UCSD-AML1 (cell line): Measurements from ENCODE around the gene CACNA2D2.
A peak's percentile ranks its signal among the peaks of the same experiment; 100 is the strongest.

Source experiments
- DNase-seq: peaks from one replicate; lab custom pipeline; 2025; ENCODE audit not compliant: unreplicated experiment; lab: John Stamatoyannopoulos, UW

Gene CACNA2D2

DNA sequence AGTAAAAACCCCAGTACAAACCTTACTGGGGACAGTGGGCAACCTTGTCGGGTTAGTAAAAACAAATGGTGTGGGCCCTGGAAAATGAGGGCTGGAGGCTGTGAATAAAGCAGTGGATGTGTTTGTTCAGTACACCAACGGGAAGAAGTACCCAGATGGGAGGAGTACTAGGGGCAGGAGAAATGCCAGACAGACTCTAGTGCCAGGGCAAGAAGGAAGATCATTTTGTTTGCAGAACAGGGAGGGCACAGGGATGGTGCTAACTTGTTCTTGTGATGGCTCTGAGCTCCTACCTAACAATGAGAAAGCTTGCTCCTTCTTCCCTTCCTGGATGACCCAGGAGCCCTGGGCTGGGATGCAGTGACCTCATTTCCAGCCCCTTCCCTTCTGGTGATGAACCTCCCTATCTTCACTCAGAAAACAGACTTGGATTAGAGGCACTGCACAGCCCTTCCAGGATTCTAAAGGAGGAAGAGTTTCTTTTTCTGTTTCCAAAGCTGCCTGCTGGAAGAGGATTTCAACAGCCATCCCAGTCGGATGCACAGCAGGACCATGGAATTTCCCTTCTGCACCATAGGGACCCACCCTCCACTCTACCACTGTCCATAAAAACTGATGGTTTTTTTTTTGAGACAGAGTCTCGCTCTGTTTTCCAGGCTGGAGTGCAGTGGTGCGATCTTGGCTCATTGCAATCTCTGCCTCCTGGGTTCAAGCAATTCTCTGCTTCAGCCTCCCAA, 168.9 kb downstream of the CACNA2D2 start:
- DNase-seq: no peak

DNA sequence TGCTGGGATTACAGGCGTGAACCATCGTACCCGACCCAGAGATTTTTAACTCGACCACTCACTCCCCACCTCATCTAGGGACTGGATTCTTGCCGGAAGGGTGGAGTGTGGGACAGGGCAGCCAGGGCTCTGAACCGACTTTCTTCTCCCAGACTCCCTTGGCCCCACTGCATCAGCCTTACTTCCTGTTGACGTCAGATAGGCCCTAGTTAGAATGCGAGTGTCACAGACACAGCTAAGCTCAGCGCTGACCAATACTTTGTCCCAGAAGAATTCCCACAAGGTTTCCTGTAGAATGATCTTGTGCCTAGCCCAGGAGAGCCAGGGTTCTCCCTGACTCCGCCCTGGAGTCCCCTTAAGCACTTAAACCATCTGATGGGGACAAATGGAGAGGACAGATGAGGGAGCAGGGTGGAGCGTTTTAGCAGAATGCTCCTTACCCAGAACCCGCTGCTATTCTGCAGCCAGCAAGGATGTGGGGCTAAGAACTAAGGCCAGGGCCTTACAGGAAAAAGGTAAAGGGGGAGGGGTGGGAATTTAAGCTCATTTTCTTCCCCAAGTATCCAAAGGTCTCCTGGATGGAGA, 169.6 kb downstream of the CACNA2D2 start:
- DNase-seq: no peak

DNA sequence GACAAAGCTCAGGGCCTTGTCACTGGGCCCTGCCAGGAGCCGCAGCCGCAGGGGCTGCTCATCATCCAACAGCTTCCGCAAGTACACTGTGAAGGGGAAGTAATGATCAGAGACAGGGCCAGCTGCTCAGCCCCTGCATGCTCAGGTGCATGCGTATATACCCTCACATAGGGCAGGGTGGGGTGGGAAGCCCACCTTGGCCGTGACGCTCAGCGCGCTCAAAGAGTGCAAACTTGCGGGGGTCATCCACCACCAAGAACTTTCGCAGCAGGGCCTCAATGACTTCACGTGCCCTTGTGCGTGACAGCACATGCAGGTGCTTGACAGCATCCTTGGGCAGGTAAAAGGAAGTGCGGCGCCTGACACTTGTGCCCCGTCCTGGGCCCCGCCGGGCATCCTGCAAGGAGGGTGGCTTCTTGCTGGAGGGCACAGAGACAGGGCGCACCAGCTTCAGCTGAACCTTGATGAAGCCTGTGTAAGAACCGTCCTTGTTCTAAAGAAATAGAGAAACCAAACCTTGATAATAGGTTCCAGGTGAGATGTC, 172.0 kb downstream of the CACNA2D2 start:
- no peak for DNase-seq

DNA sequence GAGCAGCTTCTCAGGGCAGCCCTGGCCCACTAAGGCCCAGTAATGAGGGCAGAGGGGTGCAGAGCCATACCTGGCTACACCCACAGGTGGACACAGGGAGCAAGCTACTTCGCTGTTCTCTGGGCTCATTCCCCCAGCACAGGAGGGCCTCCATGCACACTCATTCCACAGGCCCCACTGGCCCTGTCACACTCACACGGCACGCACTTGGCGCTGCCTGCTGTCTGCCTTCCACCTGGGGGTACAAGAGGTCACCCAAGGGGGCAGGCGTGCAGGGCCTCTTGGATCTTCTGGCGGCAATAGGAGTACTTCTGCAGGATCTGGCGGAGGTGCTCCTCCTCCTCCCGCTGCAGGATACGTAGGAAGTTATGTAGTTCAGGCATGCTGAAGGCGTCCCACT, 173.1 kb downstream of the CACNA2D2 start:
- no peak for DNase-seq

DNA sequence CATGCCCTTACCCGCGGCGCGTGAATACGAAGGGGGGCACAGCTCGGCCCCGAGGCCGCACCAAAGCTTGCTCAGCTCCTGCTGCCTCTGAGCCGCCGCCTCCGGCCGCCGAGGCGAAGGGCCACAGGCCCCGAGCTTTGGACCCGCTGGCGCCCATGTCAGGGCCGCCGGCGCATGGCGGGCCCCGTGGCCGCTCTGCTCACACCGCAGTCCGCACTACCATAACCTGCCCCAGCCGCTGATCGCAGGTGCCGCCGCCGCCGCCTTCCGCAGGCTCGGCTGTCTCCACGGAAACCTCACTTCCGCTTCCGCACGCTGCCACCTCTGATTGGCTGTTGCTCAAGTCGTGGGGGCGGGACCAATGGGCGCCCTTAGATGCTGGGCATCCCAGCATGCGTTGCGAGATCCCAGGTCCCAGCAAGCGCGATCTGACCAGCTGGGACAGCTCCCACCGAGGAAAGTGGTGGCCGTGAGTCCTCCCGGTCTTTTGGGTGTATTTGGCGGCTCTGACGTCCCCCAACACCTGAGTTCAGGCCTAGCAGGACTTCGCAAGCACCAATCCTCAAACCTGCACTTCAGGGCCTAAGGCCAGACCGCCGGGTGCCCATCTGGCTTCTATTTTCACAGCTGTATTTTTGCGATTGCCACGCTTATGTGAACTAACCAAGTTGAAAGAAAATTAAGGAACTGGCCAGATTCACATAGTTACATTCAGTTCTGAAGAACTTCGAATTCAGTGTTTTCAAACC, 175.3 kb downstream of the CACNA2D2 start, which contains the start of gene TUSC2:
Gene TUSC2 (minus strand): TSS at position 281 of the 749 bp plus-strand sequence. CDS start 124 bp downstream, at position 157.
- DNase-seq: peak; percentile 96

DNA sequence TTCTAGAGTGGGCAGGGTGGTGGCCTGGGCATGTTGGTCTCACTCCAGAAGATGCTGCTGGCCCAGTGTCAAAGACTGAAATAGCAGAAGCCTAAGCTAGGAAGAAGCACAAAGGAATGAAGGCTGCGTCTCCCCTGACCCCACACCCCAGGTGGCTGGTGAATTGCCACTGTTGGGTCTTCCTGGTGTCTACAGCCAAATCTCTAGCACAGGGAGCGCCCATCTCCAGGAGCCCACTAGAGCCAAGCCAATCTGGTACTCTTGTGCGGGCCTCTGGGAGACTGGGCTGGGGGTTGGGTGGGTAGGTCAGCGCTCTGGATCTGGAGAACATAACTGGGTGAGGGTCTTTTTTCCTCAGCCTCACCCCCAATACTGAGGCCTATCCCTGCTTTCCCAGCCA, 176.3 kb downstream of the CACNA2D2 start:
- DNase-seq: no peak

DNA sequence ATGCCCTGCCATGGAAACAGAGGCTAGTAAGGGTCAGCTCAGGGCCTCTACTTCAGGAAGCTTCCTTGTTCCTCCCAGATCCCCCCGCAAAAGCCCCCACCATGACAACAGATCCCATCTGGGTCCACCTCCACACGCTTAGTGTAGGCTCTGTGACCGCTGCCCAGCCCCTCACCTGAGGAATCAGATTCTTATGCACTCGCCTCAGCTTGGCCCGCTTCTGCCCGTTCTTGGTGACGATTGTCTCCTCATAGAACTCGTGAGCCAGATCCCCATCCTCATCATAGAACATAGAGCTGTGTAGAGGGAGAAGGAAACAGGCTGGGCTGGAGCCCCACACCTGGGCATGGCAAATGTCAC, 177.3 kb downstream of the CACNA2D2 start:
- DNase-seq: no peak

DNA sequence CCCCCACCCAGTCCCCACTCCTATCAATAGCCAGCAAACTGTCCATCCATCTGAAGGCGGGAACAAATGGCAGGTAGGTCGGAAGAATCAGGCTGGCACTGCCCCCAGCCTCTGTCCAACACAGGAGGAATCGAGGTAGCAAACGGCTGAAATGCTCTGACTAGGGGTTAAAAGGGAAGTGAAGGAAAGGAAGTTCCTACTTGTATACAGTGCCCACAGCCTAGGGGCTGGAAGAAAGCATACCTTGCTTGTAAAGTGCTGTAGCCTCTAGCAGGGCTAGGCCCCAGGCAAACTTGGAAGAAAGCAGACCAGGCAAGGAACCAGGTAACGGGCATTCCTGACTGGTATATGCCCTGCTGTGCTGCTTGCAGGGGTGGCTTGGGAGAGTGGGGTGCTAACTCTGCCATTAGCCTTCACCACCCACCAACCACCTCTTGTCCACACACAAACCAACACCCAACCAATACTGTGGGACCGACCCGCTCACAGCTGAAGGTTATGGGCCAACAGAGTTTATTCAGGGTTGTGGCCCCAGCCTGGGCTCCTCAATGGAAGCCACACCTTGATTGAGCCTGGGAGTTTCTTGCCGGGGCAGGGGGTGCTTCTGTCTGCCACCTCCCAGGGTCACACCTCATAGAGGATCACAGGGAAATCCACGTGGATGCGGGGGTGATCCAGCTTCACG, 177.8 kb downstream of the CACNA2D2 start:
- DNase-seq: no peak

DNA sequence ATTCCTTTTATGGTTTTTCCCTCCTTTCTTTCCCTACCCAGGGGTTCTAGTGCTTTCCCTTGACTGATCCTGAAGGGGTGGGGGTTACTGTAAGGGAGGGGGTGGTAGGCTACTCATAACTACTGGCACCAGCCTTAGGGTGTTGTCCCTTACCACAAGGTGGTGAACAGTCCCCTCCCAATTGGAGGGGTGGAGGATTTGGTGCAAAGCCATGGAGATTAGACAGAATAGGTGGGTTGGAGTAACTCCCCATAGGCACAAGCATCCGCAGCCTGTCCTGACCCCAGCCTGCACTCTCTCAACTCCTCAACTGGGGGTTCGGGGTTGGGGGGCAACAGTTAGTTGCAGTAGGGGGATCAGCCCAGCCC, 178.3 kb downstream of the CACNA2D2 start:
- no peak for DNase-seq

DNA sequence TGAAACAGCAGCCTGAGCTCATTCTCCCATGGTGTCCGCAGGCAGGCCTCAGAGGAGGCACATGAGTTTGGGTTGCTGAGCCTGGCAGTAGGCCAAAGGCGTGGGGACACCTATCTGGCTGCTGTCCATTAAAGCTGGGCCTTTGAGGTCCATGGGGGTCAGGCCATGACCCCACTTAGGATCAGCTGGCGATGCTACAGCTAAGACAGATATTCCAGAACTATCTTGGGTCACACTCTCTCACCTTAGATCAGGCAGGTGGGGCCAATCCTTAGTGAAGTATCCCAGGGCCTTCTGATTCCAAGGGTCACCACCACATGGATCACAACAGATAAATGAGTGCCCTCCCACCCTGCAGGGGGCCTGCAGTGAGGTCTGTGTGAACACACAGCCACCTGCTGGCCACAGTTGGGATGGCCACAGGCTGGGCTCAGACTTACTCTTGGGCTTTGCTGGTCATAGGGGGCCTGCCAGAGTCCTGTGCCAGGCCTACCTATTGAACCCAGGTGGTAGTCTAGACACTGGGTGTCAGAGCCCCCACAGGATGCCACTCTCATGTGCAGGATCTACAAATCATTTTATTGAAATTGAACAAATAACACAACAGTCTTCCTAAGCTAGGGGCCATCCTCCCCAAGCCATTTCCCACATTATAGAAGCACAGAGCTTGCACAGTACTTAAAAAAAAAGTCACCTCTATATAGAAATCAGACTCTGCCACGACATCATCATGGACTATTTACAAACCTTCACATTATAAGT, 178.9 kb downstream of the CACNA2D2 start:
- DNase-seq: peak; percentile 77

DNA sequence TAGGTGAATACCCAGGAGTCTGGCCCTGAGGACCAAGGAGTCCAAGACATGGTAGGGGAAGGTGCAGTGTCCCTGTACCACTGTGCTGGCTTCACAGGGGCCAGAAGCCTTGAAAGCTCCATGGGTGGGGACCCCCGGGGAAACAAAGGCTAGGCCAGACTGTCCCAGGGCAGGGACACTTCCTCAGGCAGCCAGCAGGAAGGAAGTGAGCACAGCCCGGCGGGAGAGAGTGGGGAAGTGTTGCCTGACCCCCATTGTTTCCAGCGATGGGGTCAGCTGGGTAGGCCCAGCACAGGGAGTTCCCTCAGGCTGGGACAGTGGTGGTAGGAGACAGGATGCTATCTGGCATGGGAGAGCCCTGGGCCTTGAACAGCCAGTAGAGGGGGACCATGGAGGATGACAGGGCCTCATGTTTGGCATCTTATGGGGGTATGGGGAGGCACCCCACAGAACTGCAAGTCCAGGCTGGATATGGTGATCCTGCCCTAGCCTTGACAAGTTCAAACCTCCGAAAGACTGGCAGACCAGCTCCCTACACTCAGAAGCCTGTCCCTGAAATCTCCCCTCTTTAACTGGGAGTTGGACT, 179.7 kb downstream of the CACNA2D2 start:
- DNase-seq: peak; percentile 49

DNA sequence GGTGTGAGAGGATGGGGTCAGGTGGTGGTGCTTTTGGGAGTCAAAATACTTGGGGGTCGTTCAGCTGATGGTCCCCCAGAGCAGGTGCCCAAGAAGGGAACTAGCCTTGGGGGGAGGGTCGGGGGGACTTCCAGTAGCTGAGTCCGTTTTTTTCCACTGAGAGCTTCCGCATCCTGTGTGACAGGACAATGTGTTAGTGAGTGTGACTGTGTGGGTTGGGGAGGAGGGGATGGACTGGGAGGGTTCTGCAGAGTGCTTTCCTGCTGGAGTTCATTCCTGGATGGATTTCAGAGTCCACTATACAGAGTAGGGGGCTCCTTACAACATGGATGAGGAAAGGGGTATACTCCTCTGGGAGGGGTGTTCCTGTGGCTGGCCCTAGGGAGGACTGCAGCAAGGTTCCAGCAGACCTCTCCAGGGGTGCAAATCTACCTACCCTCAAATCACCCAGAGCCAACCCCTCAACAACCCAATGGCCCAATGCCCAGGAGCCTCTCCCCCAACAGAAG, 180.3 kb downstream of the CACNA2D2 start:
- peak; percentile 71 for DNase-seq

DNA sequence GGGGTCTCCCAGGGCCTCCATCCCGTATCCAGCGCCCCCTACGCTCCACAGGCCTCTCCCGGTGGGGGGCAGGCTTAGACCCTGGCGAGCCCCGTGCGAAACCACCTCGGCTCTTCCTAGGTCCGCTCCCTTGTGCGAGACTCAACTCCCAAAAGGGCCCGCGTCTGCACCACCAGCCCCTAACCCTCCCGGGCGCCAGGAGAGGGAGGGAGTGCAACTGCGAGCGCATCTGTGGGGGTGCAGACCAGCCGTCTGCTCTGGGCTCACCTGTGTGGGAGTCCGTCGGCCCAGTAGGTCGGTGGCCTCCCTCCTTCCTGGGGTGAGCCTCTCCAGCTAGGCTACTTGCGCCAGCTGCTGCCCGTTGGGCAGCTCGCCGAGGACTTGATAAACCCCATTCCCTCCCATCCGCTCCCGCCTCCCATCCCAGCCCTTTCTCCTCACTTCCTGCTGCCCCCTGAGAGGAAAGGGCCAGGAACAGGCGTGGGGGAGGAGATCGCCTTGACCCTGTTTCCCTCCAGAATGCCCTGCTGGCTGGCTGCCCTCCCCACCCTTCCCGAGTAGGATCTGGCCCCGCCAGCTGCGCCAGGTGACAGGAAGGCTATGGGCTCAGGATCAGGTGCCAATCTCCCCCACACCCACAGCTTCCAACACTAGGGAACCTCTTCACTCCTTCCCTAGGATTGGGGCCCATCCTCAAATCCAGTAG, 180.9 kb downstream of the CACNA2D2 start, which contains the start of gene HYAL2:
Gene HYAL2 (minus strand): TSS at position 360 of the 706 bp plus-strand sequence. CDS start 2,256 bp downstream, outside the sequence.
- peak; percentile 66 for DNase-seq

DNA sequence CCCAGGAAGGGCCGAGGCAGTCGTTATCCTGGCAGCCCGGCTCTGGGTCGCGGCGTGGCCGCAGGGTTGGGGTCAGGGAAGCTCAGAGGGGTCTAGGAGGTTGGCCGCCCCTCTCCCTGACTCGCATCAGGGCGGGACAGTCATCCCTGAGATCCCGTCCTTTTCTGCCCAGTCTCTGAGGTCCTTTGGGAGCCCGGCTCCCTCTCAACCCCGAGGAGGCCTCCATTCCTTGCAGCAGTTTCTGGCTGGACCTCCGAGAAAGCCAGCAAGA, 181.4 kb downstream of the CACNA2D2 start:
- DNase-seq: no peak

DNA sequence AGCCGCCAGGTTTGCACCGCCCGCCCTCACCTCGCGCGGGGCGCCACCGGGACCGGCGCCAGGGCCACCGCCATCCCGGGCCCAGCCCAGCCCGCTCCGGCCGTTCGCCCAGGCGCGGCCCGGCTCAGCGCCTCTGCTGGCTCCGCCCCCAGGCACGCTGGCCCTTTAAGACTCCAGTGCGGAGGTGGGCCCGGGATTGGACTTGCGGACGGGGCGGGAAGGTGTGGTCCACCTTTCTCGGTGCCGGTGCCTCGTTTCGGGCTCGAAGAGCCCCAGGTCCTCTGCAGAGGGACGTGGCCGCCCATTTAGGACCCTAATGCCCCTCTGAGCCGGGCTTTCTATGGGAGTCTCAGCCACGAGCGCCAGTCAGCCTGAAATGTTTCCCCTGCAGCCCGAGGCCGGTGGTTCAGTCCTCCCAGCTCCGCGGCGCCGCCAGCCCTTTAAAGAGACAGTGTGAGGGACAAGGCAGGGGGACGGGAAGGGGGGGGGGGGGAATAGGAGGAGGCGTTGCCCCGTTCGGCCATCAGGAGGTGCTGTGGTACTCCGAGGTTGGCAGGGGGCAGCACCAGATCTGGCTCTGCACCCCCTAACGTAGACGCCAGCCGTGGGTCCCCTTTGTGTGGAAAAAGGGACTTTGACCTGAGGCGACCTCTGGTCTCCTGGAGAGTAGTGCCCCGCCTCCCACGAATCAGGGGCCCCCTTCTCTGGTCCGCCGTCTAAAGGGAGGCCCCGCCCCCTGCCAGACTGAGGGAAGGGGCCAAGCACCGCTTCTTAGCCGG, 181.9 kb downstream of the CACNA2D2 start:
- peak; percentile 93 for DNase-seq

DNA sequence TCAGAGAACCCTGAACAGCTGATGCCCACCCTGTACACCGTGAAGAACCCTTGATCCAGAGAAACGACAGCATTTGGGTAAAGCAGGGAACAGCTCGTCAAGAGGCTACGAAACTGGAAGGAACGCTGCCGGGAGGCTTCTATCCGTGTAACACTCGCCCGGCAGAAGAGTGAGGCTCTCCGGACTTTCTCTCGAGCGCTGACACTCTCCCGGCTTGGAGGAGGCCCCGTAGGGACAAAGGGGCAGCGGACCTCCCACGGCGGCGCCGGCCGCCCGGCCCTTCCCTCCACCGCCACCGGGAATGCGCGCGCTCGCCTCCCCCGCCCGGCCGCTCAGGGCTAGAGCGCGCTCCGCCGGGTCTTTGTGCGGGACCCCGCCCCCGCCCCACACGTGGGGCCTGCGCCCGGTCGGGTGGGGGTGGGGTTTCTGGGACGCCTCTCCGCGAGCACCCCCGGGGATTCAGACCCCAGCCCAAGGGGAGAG, 182.5 kb downstream of the CACNA2D2 start:
- peak; percentile 83 for DNase-seq

DNA sequence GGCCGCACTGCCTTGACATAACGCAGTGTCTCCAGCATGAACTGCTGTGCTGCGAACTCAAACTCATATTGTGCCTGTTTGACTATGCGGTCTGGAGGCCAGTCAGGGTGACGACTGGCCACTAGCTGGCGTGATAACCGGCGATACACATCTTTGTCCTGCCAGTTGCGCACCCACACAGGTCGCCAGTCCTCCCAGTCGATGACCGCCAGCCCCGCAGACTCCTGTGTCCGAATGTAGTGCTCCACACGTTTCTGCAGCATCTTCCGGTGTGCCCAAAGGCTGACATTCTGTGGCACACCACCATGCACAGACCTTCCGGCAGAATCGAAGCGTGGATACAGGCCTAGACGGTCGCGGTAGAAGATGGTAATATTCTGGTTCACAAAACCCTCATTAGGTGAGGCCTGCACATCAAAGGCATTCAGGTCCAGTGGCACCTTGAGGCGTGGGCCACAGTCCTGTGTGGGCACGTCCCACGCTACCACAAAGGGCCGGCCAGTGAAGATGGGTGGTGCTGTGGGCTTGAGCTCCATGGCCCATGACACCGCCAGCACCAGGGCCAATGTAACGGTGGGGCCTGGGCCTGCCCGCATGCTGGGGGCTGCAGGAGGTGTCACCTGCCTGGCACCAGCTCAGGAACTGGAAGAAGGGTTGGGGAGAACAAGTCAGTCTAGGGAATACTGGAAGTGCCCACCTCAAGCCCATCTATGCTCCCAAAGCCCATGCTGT, 183.4 kb downstream of the CACNA2D2 start:
- DNase-seq: no peak
